ENCODE results near the gene SERPINA4. TPM values are rescaled to one million over a fixed set of nuclear protein-coding genes. Genes with fewer than 3 reads are reported as not detected.

The SERPINA4 gene
- total RNA-seq, 1 experiment from 2014 or later: 0.17 TPM

DNA sequence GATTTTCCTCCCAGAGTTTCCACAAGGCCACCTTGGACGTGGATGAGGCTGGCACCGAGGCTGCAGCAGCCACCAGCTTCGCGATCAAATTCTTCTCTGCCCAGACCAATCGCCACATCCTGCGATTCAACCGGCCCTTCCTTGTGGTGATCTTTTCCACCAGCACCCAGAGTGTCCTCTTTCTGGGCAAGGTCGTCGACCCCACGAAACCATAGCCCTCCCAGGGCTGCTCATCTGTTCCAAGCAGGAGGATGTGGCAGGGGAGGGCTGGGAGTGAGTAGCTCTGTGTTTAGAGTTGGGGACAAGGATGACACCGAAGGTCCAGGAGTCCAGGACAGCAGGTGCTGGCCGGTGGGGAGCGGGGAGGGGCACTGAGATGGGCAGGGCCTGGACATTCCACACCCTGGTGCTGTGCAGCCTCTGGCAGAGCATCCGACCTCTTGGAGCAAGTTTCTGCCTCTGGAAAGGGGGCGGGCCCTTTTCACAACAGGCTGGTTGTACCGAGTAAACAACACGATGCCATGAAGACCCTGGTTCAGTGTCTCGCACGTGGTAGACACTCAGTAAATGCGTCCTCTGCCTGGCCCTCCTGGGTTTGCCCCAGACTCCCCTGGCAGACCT is 8.2 kb downstream of the SERPINA4 start (continued):
- TF ChIP-seq SIN3A (IDR thresholded peaks at IDR 0.05; ENCODE audit: low read depth): no peak
- TF ChIP-seq EZH2 (IDR thresholded peaks at IDR 0.05): no peak
- TF ChIP-seq EGR1 (IDR thresholded peaks at IDR 0.05; ENCODE audit: low read depth): no peak
- no peak for TF ChIP-seq ZFX (IDR thresholded peaks at IDR 0.05)
- TF ChIP-seq, protein P1, sequence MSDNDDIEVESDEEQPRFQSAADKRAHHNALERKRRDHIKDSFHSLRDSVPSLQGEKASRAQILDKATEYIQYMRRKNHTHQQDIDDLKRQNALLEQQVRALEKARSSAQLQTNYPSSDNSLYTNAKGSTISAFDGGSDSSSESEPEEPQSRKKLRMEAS (IDR thresholded peaks at IDR 0.05): no peak
- TF ChIP-seq, protein P2, sequence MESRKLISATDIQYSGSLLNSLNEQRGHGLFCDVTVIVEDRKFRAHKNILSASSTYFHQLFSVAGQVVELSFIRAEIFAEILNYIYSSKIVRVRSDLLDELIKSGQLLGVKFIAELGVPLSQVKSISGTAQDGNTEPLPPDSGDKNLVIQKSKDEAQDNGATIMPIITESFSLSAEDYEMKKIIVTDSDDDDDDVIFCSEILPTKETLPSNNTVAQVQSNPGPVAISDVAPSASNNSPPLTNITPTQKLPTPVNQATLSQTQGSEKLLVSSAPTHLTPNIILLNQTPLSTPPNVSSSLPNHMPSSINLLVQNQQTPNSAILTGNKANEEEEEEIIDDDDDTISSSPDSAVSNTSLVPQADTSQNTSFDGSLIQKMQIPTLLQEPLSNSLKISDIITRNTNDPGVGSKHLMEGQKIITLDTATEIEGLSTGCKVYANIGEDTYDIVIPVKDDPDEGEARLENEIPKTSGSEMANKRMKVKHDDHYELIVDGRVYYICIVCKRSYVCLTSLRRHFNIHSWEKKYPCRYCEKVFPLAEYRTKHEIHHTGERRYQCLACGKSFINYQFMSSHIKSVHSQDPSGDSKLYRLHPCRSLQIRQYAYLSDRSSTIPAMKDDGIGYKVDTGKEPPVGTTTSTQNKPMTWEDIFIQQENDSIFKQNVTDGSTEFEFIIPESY (IDR thresholded peaks at IDR 0.05; ENCODE audit: extremely low read depth, insufficient replicate concordance, low read length): no peak

DNA sequence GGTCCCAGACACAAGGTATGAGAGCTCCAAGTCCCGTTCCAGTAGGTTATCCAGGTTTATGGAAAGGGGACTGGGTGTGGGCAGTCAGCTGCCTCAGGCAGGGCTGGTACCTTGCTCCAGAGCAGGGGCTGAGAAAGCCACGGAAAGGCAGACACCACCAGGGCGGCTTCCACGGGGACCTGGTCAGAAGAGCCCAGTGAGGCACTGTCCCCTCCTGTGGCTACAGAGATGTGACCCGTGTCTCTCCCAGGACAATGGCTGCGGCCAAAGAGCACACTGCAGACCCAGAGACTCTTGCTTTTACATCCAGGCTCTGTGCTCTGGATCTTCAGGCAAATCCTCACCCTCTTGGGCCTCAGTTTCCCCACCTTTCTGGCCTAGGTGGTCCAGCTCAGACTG is 8.8 kb downstream of the SERPINA4 start:
- no peaks in the 10 kb centered on the region for H3K79me2 ChIP-seq (ENCODE audit: insufficient read depth, low read length)
- H3K9ac ChIP-seq (ENCODE audit: low read length): no peak overlapping the region
- ChIA-PET RAD21 (ENCODE audit: low non-redundant PET in 1 of 2, low total read pairs in 2 of 2, uncharacterized antibody in 2 of 2, unreplicated experiment in 2 of 2) (no interaction called here), POLR2A (no interaction called here), CTCF (no interaction called here)
- no peak overlapping the region for H3K4me3 ChIP-seq (replicated peaks in 1 of 2; ENCODE audit: low read depth in 1 of 2, low read length in 2 of 2)
- no peaks in the 10 kb centered on the region for H3K27me3 ChIP-seq (ENCODE audit: insufficient read depth, low read length)
- intact Hi-C loops (cut with micrococcal nuclease): no loop called here
- BruUV-seq (replicated peaks): no TSS peak
- no peak overlapping the region for H2AFZ ChIP-seq (ENCODE audit: low read depth, low read length, poor library complexity, severe bottlenecking)
- TF ChIP-seq POLR2A (IDR thresholded peaks at IDR 0.05; ENCODE audit: borderline replicate concordance, extremely low read depth, insufficient read depth, insufficient read length) (no peak), SRF (IDR thresholded peaks at IDR 0.05; ENCODE audit: low read depth) (no peak), YY1 (IDR thresholded peaks at IDR 0.05; ENCODE audit: extremely low read depth, insufficient replicate concordance, low read depth, low read length) (no peak), CBX3 (IDR thresholded peaks at IDR 0.05; ENCODE audit: low read depth) (no peak), POLR2AphosphoS5 (IDR thresholded peaks at IDR 0.05; ENCODE audit: low read depth, low read length) (no peak), SIN3A (IDR thresholded peaks at IDR 0.05; ENCODE audit: low read depth) (no peak)
- TF ChIP-seq, protein P3, sequence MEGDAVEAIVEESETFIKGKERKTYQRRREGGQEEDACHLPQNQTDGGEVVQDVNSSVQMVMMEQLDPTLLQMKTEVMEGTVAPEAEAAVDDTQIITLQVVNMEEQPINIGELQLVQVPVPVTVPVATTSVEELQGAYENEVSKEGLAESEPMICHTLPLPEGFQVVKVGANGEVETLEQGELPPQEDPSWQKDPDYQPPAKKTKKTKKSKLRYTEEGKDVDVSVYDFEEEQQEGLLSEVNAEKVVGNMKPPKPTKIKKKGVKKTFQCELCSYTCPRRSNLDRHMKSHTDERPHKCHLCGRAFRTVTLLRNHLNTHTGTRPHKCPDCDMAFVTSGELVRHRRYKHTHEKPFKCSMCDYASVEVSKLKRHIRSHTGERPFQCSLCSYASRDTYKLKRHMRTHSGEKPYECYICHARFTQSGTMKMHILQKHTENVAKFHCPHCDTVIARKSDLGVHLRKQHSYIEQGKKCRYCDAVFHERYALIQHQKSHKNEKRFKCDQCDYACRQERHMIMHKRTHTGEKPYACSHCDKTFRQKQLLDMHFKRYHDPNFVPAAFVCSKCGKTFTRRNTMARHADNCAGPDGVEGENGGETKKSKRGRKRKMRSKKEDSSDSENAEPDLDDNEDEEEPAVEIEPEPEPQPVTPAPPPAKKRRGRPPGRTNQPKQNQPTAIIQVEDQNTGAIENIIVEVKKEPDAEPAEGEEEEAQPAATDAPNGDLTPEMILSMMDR (IDR thresholded peaks at IDR 0.05 in 2 of 3, conservative IDR thresholded peaks at IDR 0.05 in 1 of 3; ENCODE audit: borderline replicate concordance in 1 of 3, insufficient read depth in 1 of 3, low read depth in 2 of 3, low read length in 2 of 3): no peak
- TF ChIP-seq, protein P2 (IDR thresholded peaks at IDR 0.05; ENCODE audit: extremely low read depth, insufficient replicate concordance, low read length): no peak
- H3K9me3 ChIP-seq (ENCODE audit: control insufficient read depth in 1 of 2, insufficient read depth in 1 of 2, low read depth in 1 of 2, low read length in 2 of 2): no peaks in the 10 kb centered on the region
- no peak for ATAC-seq
- no peak overlapping the region for H3K27ac ChIP-seq (ENCODE audit: low read depth, low read length)
- no peaks in the 10 kb centered on the region for H3K9me2 ChIP-seq (ENCODE audit: insufficient read depth)
- no peaks in the 10 kb centered on the region for H4K20me1 ChIP-seq (ENCODE audit: insufficient read depth)
- no peaks in the 10 kb centered on the region for H3K4me1 ChIP-seq (ENCODE audit: control insufficient read depth in 1 of 2, insufficient read depth in 2 of 2, low read length in 2 of 2)
- DNase-seq (ENCODE audit: low read depth, low spot score): no peak
- no peaks in the 10 kb centered on the region for H3K36me3 ChIP-seq (ENCODE audit: control insufficient read depth in 1 of 2, insufficient read depth in 2 of 2, low read length in 2 of 2)
- no peak overlapping the region for H3K4me2 ChIP-seq (ENCODE audit: low read length)

All from HCT116 (cell line).